ENCODE measurements around the gene TADA2A.

Gene TADA2A

DNA sequence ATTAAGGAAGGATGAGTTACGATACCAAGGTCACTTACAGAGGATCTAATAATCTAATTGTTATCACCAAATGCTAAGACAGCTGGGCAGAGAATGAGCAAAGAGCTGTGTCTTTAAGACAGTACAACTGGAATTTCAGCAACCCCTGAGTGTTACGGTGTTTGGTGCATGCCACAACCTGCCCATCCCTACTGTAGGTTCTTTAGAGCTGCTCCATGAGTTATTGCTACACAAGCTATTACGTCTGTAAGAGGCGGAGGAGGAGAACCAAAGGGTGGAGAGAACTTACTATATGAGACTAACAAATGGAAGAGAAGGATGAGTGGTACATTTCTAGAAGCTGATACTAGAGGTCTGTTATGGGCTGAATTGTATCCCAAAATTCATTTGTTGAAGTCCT lies 45.1 kb upstream of the TADA2A start:
- peak; percentile 35 for DNase-seq
- TF ChIP-seq, protein P1, sequence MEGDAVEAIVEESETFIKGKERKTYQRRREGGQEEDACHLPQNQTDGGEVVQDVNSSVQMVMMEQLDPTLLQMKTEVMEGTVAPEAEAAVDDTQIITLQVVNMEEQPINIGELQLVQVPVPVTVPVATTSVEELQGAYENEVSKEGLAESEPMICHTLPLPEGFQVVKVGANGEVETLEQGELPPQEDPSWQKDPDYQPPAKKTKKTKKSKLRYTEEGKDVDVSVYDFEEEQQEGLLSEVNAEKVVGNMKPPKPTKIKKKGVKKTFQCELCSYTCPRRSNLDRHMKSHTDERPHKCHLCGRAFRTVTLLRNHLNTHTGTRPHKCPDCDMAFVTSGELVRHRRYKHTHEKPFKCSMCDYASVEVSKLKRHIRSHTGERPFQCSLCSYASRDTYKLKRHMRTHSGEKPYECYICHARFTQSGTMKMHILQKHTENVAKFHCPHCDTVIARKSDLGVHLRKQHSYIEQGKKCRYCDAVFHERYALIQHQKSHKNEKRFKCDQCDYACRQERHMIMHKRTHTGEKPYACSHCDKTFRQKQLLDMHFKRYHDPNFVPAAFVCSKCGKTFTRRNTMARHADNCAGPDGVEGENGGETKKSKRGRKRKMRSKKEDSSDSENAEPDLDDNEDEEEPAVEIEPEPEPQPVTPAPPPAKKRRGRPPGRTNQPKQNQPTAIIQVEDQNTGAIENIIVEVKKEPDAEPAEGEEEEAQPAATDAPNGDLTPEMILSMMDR (IDR thresholded peaks at IDR 0.05; ENCODE audit: low read depth, low read length) = no peak
- Histone ChIP-seq H3K27me3 (ENCODE audit: insufficient read depth, low read depth, severe bottlenecking) (no peaks in the 10 kb centered on the region), H3K27ac (no peak overlapping the region), H3K9me3 (ENCODE audit: severe bottlenecking) (no peaks in the 10 kb centered on the region), H3K36me3 (peaks cover 8% of the 10 kb centered on the region; the same call in 1 of the 2 replicates), H3K4me3 (ENCODE audit: low read depth, low read length) (no peak overlapping the region)

GRCh38 chr17:37365589-37365988 lies 41.1 kb upstream of the TADA2A start:
- no peaks in the 10 kb centered on the region for H3K9me3 ChIP-seq (ENCODE audit: severe bottlenecking)
- H3K27ac ChIP-seq = no peak overlapping the region
- TF ChIP-seq, protein P1 (IDR thresholded peaks at IDR 0.05; ENCODE audit: low read depth, low read length) = no peak
- DNase-seq = no peak
- H3K4me3 ChIP-seq (ENCODE audit: low read depth, low read length) = no peak overlapping the region
- H3K27me3 ChIP-seq (ENCODE audit: insufficient read depth, low read depth, severe bottlenecking) = no peaks in the 10 kb centered on the region
- no peaks in the 10 kb centered on the region for H3K36me3 ChIP-seq

GRCh38 chr17:37368577-37368976 lies 38.1 kb upstream of the TADA2A start:
- H3K4me3 ChIP-seq (ENCODE audit: low read depth, low read length) = no peak overlapping the region
- DNase-seq = no peak
- no peaks in the 10 kb centered on the region for H3K36me3 ChIP-seq
- H3K9me3 ChIP-seq (ENCODE audit: severe bottlenecking) = no peaks in the 10 kb centered on the region
- no peak overlapping the region for H3K27ac ChIP-seq
- no peaks in the 10 kb centered on the region for H3K27me3 ChIP-seq (ENCODE audit: insufficient read depth, low read depth, severe bottlenecking)
- TF ChIP-seq, protein P1 (IDR thresholded peaks at IDR 0.05; ENCODE audit: low read depth, low read length) = no peak

GRCh38 chr17:37373530-37374159 lies 33.0 kb upstream of the TADA2A start:
- TF ChIP-seq, protein P1 (IDR thresholded peaks at IDR 0.05; ENCODE audit: low read depth, low read length) = peak; percentile 98
- Histone ChIP-seq H3K27ac (no peak overlapping the region; the same call in 1 of the 2 replicates), H3K4me3 (ENCODE audit: low read depth, low read length) (no peak overlapping the region), H3K9me3 (ENCODE audit: severe bottlenecking) (no peaks in the 10 kb centered on the region), H3K27me3 (ENCODE audit: insufficient read depth, low read depth, severe bottlenecking) (no peaks in the 10 kb centered on the region), H3K36me3 (no peaks in the 10 kb centered on the region)
- peak; percentile 80 for DNase-seq

DNA sequence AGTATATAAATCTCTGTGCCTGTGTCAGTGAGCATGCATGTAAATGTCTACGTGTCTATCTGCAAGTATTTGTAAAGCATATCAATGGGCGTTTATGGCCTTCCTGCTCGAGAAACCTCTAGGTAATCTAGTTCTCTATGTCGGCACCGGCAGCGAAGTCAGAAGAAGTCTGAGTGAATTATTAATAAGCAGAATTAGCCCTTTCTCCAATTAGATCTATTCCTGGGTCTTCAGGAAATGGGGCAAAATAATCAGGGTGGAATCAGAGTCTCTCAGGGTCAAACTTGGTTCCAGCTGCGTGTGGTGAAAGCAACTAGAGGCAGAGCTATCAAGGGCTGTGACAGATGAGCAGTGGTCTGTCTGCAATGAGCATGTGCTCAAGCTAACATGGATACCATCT lies 31.0 kb upstream of the TADA2A start, which contains the start of gene C17orf78:
C17orf78 (plus strand) TSS at position 280 of the 400 bp plus-strand sequence; CDS start at position 388, 108 bp downstream.
- no peak for DNase-seq
- H3K27ac ChIP-seq = no peak within 1 kb of the TSS
- no peaks in the 10 kb centered on the region for H3K36me3 ChIP-seq
- H3K9me3 ChIP-seq (ENCODE audit: severe bottlenecking) = no peaks in the 10 kb centered on the region
- TF ChIP-seq, protein P1 (IDR thresholded peaks at IDR 0.05; ENCODE audit: low read depth, low read length) = no peak
- H3K27me3 ChIP-seq (ENCODE audit: insufficient read depth, low read depth, severe bottlenecking) = no peaks in the 10 kb centered on the region
- no peak within 1 kb of the TSS for H3K4me3 ChIP-seq (ENCODE audit: low read depth, low read length)

DNA sequence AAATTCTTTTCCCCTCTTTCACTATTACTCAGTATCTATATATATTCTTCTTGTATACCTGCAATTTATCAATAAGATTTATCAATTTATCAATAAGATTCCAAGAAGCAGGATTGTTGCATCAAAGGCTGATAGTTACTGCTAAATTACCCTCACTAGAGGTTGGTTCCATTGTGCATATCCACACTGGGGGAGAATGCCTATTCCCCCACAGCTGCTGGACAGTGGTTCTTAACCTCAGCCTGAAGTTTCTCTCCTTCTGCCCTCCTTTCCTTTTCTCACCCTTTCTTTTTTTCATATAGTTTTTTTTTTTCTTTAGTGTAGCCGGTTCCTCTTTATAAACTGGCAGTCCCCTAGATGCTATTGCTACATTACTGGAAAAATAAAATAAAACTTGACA lies 24.6 kb upstream of the TADA2A start:
- Histone ChIP-seq H3K36me3 (no peaks in the 10 kb centered on the region), H3K27me3 (ENCODE audit: insufficient read depth, low read depth, severe bottlenecking) (no peaks in the 10 kb centered on the region), H3K27ac (no peak overlapping the region), H3K4me3 (ENCODE audit: low read depth, low read length) (no peak overlapping the region), H3K9me3 (ENCODE audit: severe bottlenecking) (no peaks in the 10 kb centered on the region)
- TF ChIP-seq, protein P1 (IDR thresholded peaks at IDR 0.05; ENCODE audit: low read depth, low read length) = no peak
- no peak for DNase-seq

All from WERI-Rb-1 (cell line).